Activated naive CD8-positive, alpha-beta T cell treated with anti-CD3 and anti-CD28 coated beads, Interleukin-2, amount 50 U/mL, for 24 hours (primary cell): ENCODE measurements around the gene P2RY2.
"Not testable (repeated sequence)": the region's sequence is repeated elsewhere in the genome, so short reads cannot be mapped to it uniquely, and the experiment has no call there.

Experiments used
- ATAC-seq: fragments of 150-1000 bp; cut with Tn5 transposase; one replicate; pipeline ENCODE4 v1.10.0; 2021
- DNase-seq: peaks from one replicate; pipeline ENCODE4 v3.0.0; 2021
- H3K27ac Mint-ChIP-seq: one replicate; pipeline ENCODE4 v1.8.0; 2021; ENCODE audit warnings: mild to moderate bottlenecking, mixed read lengths
- H3K27me3 Mint-ChIP-seq: one replicate; pipeline ENCODE4 v1.8.0; 2021; ENCODE audit warnings: mixed read lengths
- H3K36me3 Mint-ChIP-seq: one replicate; pipeline ENCODE4 v1.8.0; 2021; ENCODE audit warnings: low read depth, mixed read lengths
- H3K4me1 Mint-ChIP-seq: one replicate; pipeline ENCODE4 v1.8.0; 2021; ENCODE audit warnings: mixed read lengths
- H3K4me3 Mint-ChIP-seq: one replicate; pipeline ENCODE4 v1.8.0; 2021; ENCODE audit warnings: mild to moderate bottlenecking, moderate library complexity, mixed read lengths
- H3K9me3 Mint-ChIP-seq: one replicate; pipeline ENCODE4 v1.8.0; 2021; ENCODE audit warnings: mixed read lengths

Gene P2RY2

DNA sequence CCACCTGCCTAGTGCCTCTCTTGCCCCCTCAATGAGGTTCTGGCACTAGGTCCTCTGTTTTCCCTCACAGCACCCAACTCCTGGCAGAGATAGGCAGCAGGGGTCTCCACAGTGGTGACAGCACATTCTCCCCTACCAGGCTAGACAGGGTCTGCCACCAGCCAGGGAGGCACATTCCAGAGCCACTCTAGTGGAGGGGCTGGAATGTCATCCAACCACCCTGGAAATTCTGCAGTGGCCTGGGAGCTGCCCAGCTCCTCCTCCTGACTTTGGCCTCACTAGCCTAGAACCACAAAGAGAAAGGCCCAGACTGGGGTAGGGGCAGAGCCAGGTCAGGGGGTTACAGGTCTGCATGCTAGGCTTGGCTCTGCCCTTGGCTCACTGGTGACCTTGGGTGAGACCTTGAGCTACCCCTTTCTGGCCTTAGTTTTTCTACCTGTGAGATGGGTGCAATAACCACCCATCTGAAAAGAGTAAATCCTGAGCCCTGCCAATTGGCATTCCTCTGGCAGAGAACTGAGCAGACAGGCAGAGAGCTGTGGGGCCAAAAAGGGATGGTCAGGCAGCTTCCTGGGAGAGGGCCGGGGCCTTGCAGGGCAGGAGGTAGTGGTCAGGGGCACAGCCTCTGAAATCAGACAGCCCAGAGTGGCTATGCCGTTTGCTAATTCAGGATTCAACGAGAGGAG, 7.1 kb downstream of the P2RY2 start:
- no peak overlapping the region for H3K27ac Mint-ChIP-seq
- H3K36me3 Mint-ChIP-seq = no peaks in the 10 kb centered on the region
- H3K27me3 Mint-ChIP-seq = peaks cover 5% of the 10 kb centered on the region
- H3K4me1 Mint-ChIP-seq = no peaks in the 10 kb centered on the region
- no peak overlapping the region for H3K4me3 Mint-ChIP-seq
- ATAC-seq (no peak), DNase-seq (no peak)
- H3K9me3 Mint-ChIP-seq = no peaks in the 10 kb centered on the region

DNA sequence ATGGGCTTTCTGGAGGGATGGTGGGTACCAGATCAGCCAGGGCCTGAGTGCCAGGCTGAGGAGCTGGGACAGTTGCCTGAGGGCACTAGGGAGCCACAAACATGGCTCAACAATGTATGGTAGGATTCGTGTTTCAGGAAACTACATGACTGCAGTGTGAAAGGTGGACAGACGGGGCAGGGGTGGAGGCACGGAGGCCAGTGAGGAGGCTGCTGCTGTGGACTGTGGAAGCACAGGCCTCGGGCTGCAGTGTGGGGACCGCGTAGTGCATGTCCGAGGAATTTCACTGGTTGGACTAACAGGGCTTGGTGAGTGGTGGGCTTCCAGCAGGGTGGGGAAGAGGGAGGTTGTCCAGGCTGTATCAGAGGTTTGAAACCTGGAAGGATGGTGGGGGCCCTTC, 7.8 kb downstream of the P2RY2 start:
- Mint-ChIP-seq H3K4me3 (no peak overlapping the region), H3K27me3 (peaks cover 5% of the 10 kb centered on the region), H3K9me3 (no peaks in the 10 kb centered on the region), H3K27ac (no peak overlapping the region), H3K36me3 (no peaks in the 10 kb centered on the region), H3K4me1 (no peaks in the 10 kb centered on the region)
- ATAC-seq (no peak), DNase-seq (no peak)

DNA sequence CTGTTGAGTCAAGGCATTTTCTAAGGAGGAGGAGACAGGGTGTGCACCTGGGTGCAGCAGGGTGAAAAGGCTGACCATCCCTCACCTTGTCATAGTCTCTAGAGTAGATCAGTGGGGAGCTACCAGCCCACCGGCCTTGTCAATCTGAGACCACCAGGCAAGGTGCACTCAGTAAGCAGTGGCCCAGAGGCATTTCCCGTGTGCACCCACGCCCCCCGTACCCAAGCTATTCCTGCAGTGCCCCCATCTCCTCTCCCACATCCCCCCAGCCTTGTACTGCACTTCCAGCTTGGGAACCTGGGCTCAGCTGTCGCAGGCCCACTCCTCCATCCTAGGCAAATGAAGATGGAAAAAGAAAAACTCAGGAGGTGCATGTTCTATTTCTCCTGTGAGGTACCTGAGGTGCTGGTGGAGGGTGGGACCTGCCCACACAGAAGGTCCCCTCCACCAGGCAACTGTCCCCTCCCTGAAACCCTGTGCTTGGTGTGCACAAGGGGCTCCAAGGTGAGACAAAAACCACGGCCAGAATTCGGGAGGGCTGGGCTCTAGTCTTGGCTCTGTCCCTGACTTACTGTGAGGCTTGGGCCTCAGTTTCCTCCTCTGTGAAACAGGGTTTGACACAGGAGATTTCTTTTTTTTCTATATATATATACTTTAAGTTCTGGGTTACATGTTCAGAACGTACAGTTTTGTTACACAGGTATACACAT, 8.4 kb downstream of the P2RY2 start:
- Mint-ChIP-seq H3K4me1 (no peaks in the 10 kb centered on the region), H3K9me3 (no peaks in the 10 kb centered on the region), H3K36me3 (no peaks in the 10 kb centered on the region), H3K27ac (no peak overlapping the region), H3K27me3 (peaks cover 5% of the 10 kb centered on the region), H3K4me3 (no peak overlapping the region)
- no peak for DNase-seq
- ATAC-seq = no peak

DNA sequence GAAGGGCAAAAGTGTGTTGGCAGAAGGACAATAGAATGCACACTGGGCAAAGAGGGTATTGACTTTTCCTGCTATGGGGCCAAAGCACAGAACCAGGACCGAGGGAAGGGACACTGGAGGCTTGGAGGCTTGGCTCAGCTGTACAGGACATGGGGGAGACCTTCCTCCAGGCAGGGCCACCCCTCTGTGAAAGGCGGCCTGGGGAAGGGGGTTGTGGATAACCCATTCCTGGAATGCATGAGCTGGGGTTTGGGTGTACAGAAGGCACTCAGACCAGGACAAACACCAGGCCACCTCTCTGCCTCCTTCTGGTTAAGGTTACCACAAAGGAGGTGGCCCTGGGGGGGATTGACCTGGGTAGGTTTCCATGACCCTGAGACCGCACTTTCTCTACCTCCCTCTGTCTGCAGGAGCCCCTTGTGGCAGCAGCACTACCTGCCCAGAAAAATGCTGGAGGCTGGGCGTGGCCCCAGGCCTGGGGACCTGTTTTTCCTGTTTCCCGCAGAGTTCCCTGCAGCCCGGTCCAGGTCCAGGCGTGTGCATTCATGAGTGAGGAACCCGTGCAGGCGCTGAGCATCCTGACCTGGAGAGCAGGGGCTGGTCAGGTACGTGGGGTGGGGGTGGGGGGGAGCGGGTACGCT, 9.6 kb downstream of the P2RY2 start:
- H3K4me1 Mint-ChIP-seq = no peaks in the 10 kb centered on the region
- no peak overlapping the region for H3K27ac Mint-ChIP-seq
- H3K4me3 Mint-ChIP-seq = no peak overlapping the region
- no peaks in the 10 kb centered on the region for H3K36me3 Mint-ChIP-seq
- DNase-seq = no peak
- no peak for ATAC-seq
- peaks cover 5% of the 10 kb centered on the region for H3K27me3 Mint-ChIP-seq
- no peaks in the 10 kb centered on the region for H3K9me3 Mint-ChIP-seq

DNA sequence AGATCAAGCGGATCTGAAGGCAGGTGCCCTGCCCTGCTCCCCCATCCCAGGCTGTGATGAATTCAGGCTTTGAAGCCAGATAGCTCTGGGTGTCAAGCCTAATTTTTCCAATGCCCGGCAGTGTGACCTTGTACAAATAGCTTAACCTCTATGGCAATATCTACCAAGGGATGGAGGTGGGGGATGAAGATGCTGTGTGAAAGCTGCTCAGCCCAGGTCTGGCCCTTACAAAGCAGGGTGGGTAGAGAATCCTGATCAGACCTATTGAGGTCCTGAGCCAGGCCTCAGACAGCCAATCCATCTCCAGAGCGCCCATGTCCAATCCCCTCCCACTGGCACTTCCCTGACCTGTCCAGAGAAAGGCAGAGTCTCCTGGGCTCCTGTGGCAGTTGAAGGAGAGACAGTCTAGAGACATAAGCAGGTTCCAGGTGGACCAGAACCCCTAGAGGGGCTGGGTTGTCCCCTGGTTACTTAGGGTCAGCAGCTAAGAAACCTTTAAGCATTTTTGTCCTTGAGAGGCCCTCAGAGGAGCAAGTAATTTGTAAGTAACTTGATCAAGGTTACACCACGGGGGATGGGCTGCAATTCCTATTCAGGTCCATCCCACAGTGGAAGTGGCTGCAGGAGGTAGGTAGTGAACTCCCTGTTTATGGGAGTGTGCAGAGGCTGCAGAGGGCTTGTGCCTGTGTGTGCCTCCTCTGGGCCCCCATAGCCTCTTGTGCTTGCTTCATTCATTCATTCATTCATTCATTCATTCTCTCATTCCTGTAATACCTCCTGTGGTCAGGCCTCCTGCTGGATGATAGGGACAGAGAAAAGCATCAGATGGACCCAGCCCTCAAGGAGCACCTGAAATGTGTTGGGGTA, 10.4 kb downstream of the P2RY2 start:
- no peaks in the 10 kb centered on the region for H3K9me3 Mint-ChIP-seq
- H3K4me1 Mint-ChIP-seq = no peaks in the 10 kb centered on the region
- H3K36me3 Mint-ChIP-seq = no peaks in the 10 kb centered on the region
- no peak overlapping the region for H3K4me3 Mint-ChIP-seq
- no peak overlapping the region for H3K27ac Mint-ChIP-seq
- ATAC-seq (no peak), DNase-seq (no peak)
- peaks cover 5% of the 10 kb centered on the region for H3K27me3 Mint-ChIP-seq

DNA sequence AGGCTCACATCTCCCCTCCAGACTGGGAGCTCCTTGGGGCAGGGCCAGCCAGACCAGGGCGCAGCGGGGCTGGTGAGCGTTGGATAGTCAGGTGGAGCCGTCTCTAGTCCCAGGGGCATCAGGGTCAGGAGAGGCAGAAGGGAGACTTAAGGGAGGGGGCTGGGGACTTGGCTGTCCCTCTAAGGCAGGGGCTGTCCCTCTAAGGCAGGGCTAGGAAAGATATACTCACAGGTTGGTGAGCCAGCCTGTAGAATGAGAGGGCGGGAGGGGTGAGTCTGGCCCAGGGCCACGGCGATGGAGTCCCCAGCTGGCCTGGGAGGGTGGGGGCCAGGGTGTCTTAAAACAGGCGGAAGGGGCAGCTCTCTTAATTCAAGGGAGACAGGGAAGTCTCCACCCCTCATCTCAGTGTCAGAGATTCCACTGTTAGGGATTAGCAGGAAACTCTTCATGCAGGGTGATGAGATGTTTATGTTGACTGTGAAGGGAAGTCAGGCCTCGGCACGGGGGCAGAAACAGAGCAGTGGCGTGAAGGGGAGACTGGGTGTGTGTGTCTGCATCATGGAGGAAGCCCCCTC, 11.3 kb downstream of the P2RY2 start:
- H3K4me1 Mint-ChIP-seq = no peaks in the 10 kb centered on the region
- peaks cover 5% of the 10 kb centered on the region for H3K27me3 Mint-ChIP-seq
- no peak for DNase-seq
- no peaks in the 10 kb centered on the region for H3K9me3 Mint-ChIP-seq
- ATAC-seq = no peak
- H3K27ac Mint-ChIP-seq = no peak overlapping the region
- no peaks in the 10 kb centered on the region for H3K36me3 Mint-ChIP-seq
- no peak overlapping the region for H3K4me3 Mint-ChIP-seq

DNA sequence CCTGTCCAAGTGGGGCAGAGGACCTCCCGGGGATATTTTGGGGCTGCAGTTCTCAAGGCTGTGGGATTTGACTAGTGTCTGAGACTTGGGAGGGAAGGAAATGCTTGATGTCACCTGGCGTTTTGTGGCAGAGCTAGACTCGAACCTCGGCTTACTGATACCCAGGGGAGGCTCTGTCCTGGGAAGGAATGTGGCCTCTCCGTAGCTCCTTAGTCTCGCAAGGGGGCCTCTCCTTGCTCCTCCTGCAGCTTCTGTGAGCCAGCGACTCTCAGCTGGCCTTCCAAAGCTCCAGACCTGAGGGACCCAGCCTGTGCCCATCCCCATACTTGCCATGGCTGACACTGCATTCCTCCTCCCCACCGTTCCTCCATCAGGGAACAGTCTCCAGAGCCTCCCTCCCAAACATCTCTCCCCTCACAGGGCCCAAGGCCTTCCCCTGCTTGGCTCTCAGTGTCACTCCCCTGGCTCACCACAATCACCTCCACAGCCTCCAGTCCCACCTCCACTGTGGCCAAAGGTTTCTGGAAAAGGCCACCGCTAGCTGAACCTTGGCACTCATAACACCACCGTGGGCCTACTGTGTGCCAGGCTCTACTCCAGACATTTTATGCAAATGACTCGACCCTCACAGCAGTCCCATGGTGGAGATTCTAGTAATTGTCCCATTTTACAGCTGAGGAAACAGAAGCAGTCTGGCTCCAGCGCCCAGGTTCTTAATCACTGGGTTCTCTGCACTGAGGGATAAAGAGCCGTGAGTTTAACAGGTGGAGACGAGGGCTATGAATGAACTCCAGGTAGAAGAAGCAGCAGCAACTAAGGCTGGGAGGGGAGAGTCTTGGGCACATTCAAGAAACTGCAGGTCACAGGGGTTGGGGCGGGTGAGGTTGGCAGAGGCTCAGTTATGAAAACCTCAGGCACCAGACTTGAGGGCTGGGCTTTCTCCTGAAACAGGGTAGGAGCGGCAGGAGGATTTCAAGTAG, 12.1 kb downstream of the P2RY2 start:
- no peaks in the 10 kb centered on the region for H3K9me3 Mint-ChIP-seq
- H3K27ac Mint-ChIP-seq = no peak overlapping the region
- no peaks in the 10 kb centered on the region for H3K36me3 Mint-ChIP-seq
- ATAC-seq (no peak), DNase-seq (no peak)
- no peaks in the 10 kb centered on the region for H3K4me1 Mint-ChIP-seq
- peaks cover 2% of the 10 kb centered on the region for H3K27me3 Mint-ChIP-seq
- no peak overlapping the region for H3K4me3 Mint-ChIP-seq

DNA sequence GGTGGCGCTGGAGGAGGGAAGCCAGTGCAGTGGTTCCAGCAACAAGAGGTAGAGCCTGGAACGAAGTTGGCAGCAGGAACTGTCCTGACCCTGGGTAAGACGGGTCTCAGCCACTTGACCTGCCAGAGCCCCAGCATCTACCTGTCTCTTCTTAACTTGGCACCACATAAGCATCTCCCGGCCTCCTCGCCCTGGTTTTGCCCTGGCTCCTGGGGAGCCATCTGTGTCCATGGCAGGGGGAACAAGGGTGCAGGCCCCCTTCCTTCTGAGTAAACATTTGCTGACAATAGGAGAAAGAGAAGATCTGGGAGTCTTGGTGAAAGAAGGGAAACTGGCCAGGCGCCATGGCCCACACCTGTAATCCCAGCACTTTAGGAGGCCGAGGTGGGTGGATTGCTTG, 12.8 kb downstream of the P2RY2 start:
- Mint-ChIP-seq H3K36me3 (no peaks in the 10 kb centered on the region), H3K9me3 (no peaks in the 10 kb centered on the region), H3K27ac (no peak overlapping the region), H3K4me3 (no peak overlapping the region), H3K27me3 (peaks cover 2% of the 10 kb centered on the region), H3K4me1 (no peaks in the 10 kb centered on the region)
- DNase-seq (no peak), ATAC-seq (no peak)

DNA sequence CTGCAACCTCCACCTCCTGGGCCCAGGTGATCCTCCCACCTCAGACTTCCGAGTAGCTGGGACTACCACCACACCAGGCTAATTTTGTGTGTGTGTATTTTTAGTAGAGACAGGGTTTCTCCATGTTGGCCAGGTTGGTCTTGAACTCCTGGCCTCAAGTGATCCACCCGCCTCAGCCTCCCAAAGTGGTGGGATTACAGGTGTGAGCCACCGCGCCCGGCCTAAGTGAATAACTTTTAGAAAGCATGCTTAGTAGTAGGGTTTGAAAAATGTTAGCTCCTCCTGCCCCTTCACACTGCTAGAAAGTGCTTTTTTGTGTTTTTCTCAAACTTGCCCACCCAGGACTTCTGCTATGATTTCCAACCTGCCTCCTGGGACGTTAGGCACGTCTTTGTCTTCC, 14.4 kb downstream of the P2RY2 start:
- not testable (repeated sequence) for H3K9me3 Mint-ChIP-seq, H3K36me3 Mint-ChIP-seq, H3K4me3 Mint-ChIP-seq, H3K27ac Mint-ChIP-seq, ATAC-seq, H3K4me1 Mint-ChIP-seq, DNase-seq, H3K27me3 Mint-ChIP-seq

DNA sequence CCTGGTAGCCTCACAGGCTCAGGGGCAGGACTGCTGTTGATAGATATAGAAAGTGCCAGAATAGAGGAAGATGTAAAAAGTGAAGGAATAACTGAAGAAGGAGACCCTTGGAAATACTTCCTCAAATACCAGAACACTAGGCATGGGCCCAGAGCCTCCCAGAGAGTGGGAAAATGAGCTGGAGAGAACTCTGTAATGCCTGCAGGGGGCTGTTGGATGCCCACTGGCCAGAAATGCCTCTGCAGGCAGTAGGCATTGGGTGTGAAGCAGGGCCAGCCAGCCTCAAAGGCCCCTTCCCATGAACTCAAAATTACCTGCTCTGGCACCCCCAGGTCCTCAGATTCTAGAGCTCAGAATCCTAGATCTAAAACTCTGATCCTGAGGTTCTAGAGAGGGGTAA, 15.1 kb downstream of the P2RY2 start:
- H3K27ac Mint-ChIP-seq = no peak overlapping the region
- no peaks in the 10 kb centered on the region for H3K9me3 Mint-ChIP-seq
- ATAC-seq (no peak), DNase-seq (no peak)
- no peaks in the 10 kb centered on the region for H3K4me1 Mint-ChIP-seq
- no peak overlapping the region for H3K4me3 Mint-ChIP-seq
- peaks cover 2% of the 10 kb centered on the region for H3K27me3 Mint-ChIP-seq
- H3K36me3 Mint-ChIP-seq = no peaks in the 10 kb centered on the region

DNA sequence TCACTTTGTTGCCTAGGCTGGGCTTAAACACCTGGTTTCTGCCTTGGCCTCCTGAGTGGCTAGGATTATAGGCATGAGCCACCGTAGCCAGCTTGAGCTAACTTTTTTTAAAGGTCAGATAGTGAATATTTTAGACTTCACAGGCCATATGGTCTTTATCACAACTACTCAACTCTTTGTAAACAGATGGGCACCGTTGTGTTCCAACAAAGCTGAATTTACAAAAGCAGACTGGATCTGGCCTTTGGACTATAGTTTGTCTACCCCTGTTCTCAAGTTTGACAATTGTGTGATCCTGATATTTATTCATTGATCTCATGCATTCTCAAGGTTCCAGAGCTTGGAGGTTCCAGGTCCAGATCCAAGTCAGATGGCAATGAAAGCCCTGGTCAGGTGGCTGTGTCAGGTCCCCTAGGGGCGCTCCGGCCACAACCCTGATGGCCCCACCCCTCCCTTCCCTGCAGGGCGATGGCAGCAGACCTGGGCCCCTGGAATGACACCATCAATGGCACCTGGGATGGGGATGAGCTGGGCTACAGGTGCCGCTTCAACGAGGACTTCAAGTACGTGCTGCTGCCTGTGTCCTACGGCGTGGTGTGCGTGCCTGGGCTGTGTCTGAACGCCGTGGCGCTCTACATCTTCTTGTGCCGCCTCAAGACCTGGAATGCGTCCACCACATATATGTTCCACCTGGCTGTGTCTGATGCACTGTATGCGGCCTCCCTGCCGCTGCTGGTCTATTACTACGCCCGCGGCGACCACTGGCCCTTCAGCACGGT, 15.8 kb downstream of the P2RY2 start:
- Mint-ChIP-seq H3K9me3 (no peaks in the 10 kb centered on the region), H3K36me3 (no peaks in the 10 kb centered on the region), H3K4me3 (no peak overlapping the region), H3K27ac (no peak overlapping the region), H3K4me1 (no peaks in the 10 kb centered on the region), H3K27me3 (peaks cover 2% of the 10 kb centered on the region)
- no peak for DNase-seq
- ATAC-seq = no peak

DNA sequence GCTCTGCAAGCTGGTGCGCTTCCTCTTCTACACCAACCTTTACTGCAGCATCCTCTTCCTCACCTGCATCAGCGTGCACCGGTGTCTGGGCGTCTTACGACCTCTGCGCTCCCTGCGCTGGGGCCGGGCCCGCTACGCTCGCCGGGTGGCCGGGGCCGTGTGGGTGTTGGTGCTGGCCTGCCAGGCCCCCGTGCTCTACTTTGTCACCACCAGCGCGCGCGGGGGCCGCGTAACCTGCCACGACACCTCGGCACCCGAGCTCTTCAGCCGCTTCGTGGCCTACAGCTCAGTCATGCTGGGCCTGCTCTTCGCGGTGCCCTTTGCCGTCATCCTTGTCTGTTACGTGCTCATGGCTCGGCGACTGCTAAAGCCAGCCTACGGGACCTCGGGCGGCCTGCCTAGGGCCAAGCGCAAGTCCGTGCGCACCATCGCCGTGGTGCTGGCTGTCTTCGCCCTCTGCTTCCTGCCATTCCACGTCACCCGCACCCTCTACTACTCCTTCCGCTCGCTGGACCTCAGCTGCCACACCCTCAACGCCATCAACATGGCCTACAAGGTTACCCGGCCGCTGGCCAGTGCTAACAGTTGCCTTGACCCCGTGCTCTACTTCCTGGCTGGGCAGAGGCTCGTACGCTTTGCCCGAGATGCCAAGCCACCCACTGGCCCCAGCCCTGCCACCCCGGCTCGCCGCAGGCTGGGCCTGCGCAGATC, 16.5 kb downstream of the P2RY2 start:
- no peaks in the 10 kb centered on the region for H3K4me1 Mint-ChIP-seq
- H3K9me3 Mint-ChIP-seq = no peaks in the 10 kb centered on the region
- H3K27ac Mint-ChIP-seq = no peak overlapping the region
- H3K36me3 Mint-ChIP-seq = no peaks in the 10 kb centered on the region
- ATAC-seq (no peak), DNase-seq (no peak)
- H3K4me3 Mint-ChIP-seq = no peak overlapping the region
- peaks cover 2% of the 10 kb centered on the region for H3K27me3 Mint-ChIP-seq
